ENCODE data around the gene ZNF575.
"Not testable (repeated sequence)": the region's sequence is repeated elsewhere in the genome, so short reads cannot be mapped to it uniquely, and the experiment has no call there.

The ZNF575 gene

GRCh38 chr19:43541920-43542650 is 9.1 kb downstream of the ZNF575 start:
- TF ChIP-seq CTCF (conservative IDR thresholded peaks at IDR 0.05; ENCODE audit: control insufficient read depth, insufficient read depth, low read depth, low read length) = no peak
- no peak for DNase-seq (ENCODE audit: low read depth)
- no peak overlapping the region for H3K4me3 ChIP-seq (ENCODE audit: control insufficient read depth, low read depth, low read length)

GRCh38 chr19:43544077-43544476 is 11.1 kb downstream of the ZNF575 start:
- no peak overlapping the region for H3K4me3 ChIP-seq (ENCODE audit: control insufficient read depth, low read depth, low read length)
- no peak for DNase-seq (ENCODE audit: low read depth)
- no peak for TF ChIP-seq CTCF (conservative IDR thresholded peaks at IDR 0.05; ENCODE audit: control insufficient read depth, insufficient read depth, low read depth, low read length)

DNA sequence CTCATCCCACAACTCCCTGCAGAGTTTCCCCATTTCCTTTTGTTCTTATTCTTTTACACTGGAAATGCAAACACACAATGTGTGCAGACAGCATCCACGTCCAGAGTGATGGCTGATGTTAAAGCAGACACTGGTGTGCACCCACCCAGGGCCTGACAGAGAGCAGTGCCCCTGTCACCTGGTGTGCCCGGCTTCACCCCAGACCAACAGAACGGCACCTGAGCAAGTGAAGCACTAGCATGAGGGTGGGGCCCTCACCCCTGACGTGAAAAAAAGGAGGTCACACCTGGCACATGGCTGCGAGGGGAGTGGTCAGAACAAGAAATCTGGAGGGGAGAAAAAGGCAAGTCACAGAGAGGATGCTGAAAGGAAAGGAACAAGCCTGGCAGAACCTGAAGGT is 12.3 kb downstream of the ZNF575 start:
- DNase-seq (ENCODE audit: low read depth) = no peak
- no peak for TF ChIP-seq CTCF (conservative IDR thresholded peaks at IDR 0.05; ENCODE audit: control insufficient read depth, insufficient read depth, low read depth, low read length)
- no peak overlapping the region for H3K4me3 ChIP-seq (ENCODE audit: control insufficient read depth, low read depth, low read length)

DNA sequence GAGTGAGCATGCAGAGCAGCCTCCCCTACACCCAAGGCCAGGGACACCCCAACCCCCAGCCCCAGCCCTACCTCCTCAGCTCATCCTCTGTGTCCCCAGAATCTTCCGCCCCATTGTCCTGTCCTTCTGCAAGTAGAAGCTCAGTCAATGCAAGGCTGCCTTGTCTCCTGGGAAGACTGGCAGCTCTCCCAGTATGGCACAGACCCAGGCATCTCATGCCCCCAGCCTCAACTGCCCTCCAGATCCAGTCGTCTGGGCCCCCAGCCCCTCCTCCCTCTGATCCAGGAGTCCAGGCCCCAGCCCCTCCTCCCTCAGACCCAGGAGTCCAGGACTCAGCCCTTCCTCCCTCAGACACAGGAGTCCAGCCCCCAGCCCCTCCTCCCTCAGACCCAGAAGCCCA is 13.0 kb downstream of the ZNF575 start:
- DNase-seq (ENCODE audit: low read depth) = no peak
- no peak for TF ChIP-seq CTCF (conservative IDR thresholded peaks at IDR 0.05; ENCODE audit: control insufficient read depth, insufficient read depth, low read depth, low read length)
- H3K4me3 ChIP-seq (ENCODE audit: control insufficient read depth, low read depth, low read length) = no peak overlapping the region

DNA sequence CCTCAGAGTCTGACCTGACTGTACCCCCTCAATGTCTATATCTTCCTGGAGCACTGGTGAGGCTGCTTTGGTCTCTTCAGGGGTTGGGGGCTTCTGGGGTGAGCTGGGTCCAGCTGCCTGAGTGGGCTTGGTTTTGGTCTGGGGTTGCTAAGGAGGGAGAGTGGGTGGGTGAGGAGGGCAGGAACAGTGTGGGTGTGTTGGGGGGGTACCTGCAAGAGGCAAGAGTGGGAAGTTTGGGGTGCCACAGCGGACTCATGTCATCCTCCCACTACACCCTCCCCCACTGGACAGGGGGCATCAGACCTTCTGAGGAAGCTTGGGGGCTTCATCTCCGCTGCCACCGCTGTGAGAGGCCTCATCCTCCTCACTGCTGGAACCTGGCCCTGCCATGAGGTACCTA is 13.6 kb downstream of the ZNF575 start:
- H3K4me3 ChIP-seq (ENCODE audit: control insufficient read depth, low read depth, low read length) = no peak overlapping the region
- DNase-seq (ENCODE audit: low read depth) = no peak
- no peak for TF ChIP-seq CTCF (conservative IDR thresholded peaks at IDR 0.05; ENCODE audit: control insufficient read depth, insufficient read depth, low read depth, low read length)

DNA sequence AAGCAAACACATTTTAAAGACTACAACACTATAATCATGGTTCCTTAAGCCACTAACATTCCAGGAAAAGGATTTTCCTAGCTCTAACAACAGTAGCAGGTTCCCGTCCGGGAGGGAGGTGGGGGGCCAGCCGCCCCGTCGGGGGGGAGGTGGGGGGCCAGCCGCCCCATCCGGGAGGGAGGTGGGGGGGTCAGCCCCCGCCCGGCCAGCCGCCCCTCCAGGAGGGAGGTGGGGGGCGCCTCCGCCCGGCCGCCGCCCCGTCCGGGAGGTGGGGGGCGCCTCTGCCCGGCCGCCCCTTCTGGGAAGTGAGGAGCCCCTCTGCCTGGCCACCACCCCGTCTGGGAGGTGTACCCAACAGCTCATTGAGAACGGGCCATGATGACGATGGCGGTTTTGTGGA is 14.9 kb downstream of the ZNF575 start:
- not testable (repeated sequence) for H3K4me3 ChIP-seq (ENCODE audit: control insufficient read depth, low read depth, low read length); DNase-seq (ENCODE audit: low read depth)

- no peak for DNase-seq (ENCODE audit: low read depth)
- no peak overlapping the region for H3K4me3 ChIP-seq (ENCODE audit: control insufficient read depth, low read depth, low read length)
- no peak for TF ChIP-seq CTCF (conservative IDR thresholded peaks at IDR 0.05; ENCODE audit: control insufficient read depth, insufficient read depth, low read depth, low read length)
These were observed 15.7 kb downstream of the ZNF575 start for GRCh38 chr19:43548706-43549105.
